Astrocyte (in vitro differentiated cells and primary cell): Measurements from ENCODE around the gene NPTXR. TPM values are rescaled to one million over a fixed set of nuclear protein-coding genes. Genes with fewer than 3 reads are reported as not detected.

Experiments used
- DNase-seq: peaks from one replicate; pipeline ENCODE4 v3.0.0-alpha.2; 2010; ENCODE audit warnings: low read depth
- FAIRE-seq: peaks from 2 replicates; lab custom pipeline; 2011; peaks lifted over from hg19 to GRCh38; lab: Jason Lieb, UNC
- H2AFZ ChIP-seq: 2 replicates; pipeline ENCODE4 v1.6.0; 2012; ENCODE audit warnings: low read depth, low read length, inconsistent platforms
- H3K27ac ChIP-seq: 2 replicates; pipeline ENCODE4 v1.5.1; 2011; ENCODE audit warnings: low read depth, low read length, inconsistent platforms
- H3K27me3 ChIP-seq: 2 replicates; pipeline ENCODE4 v1.6.0; 2011; ENCODE audit warnings: low read length, inconsistent platforms; ENCODE audit not compliant: insufficient read depth
- H3K36me3 ChIP-seq: 2 replicates; pipeline ENCODE4 v1.5.1; 2011; ENCODE audit warnings: low read length, inconsistent platforms; ENCODE audit not compliant: insufficient read depth
- H3K4me1 ChIP-seq: 2 replicates; pipeline ENCODE4 v1.5.1; 2011; ENCODE audit warnings: low read length, inconsistent platforms; ENCODE audit not compliant: insufficient read depth
- H3K4me2 ChIP-seq: 2 replicates; pipeline ENCODE4 v1.6.0; 2012; ENCODE audit warnings: low read length, inconsistent platforms
- H3K4me3 ChIP-seq: 2 replicates; pipeline ENCODE4 v1.5.1; 2011; ENCODE audit warnings: low read depth, mild to moderate bottlenecking, low read length, inconsistent platforms; ENCODE audit not compliant: insufficient read depth
- H3K79me2 ChIP-seq: 2 replicates; pipeline ENCODE4 v1.6.0; 2012; ENCODE audit warnings: mild to moderate bottlenecking, low read length, inconsistent platforms; ENCODE audit not compliant: insufficient read depth
- H3K9ac ChIP-seq: 2 replicates; pipeline ENCODE4 v1.6.0; 2012; ENCODE audit warnings: mild to moderate bottlenecking, low read length, inconsistent platforms
- H3K9me3 ChIP-seq: 2 replicates; pipeline ENCODE4 v1.5.1; 2012; ENCODE audit warnings: low read depth, mild to moderate bottlenecking, low read length, inconsistent platforms; ENCODE audit not compliant: insufficient read depth
- H4K20me1 ChIP-seq: 2 replicates; pipeline ENCODE4 v1.6.0; 2012; ENCODE audit warnings: low read length, inconsistent platforms; ENCODE audit not compliant: insufficient read depth
- H3K27ac Mint-ChIP-seq: one replicate; pipeline ENCODE4 v1.8.0; 2021; ENCODE audit warnings: mild to moderate bottlenecking, mixed read lengths; ENCODE audit not compliant: unreplicated experiment
- H3K27me3 Mint-ChIP-seq: one replicate; pipeline ENCODE4 v1.8.0; 2021; ENCODE audit warnings: low read depth, mixed read lengths; ENCODE audit not compliant: unreplicated experiment
- H3K36me3 Mint-ChIP-seq: one replicate; pipeline ENCODE4 v1.8.0; 2021; ENCODE audit warnings: low read depth, mixed read lengths; ENCODE audit not compliant: unreplicated experiment
- H3K4me1 Mint-ChIP-seq: one replicate; pipeline ENCODE4 v1.8.0; 2021; ENCODE audit warnings: low read depth, mixed read lengths; ENCODE audit not compliant: unreplicated experiment
- H3K4me3 Mint-ChIP-seq: one replicate; pipeline ENCODE4 v1.8.0; 2021; ENCODE audit warnings: mild to moderate bottlenecking, moderate library complexity, mixed read lengths; ENCODE audit not compliant: unreplicated experiment
- H3K9me3 Mint-ChIP-seq: one replicate; pipeline ENCODE4 v1.8.0; 2021; ENCODE audit warnings: mild to moderate bottlenecking, mixed read lengths; ENCODE audit not compliant: unreplicated experiment
- EZH2 ChIP-seq: IDR thresholded peaks from 2 replicates; pipeline ENCODE4 v1.6.1; 2012; ENCODE audit warnings: mild to moderate bottlenecking, low read length, inconsistent platforms; ENCODE audit not compliant: insufficient read depth
- total RNA-seq: library from RNA; stranded (reverse); gene quantifications from 2 replicates; pipeline ENCODE4 v1.2.1, GENCODE V29; 2021
- TF ChIP-seq, protein P1 (sequence below): IDR thresholded peaks from 2 replicates; pipeline ENCODE4 v1.5.1; 2011; ENCODE audit warnings: low read depth, mild to moderate bottlenecking, inconsistent platforms, low read length, moderate library complexity; ENCODE audit not compliant: insufficient read depth

The NPTXR gene
- total RNA-seq, 1 donor from 2014 or later: 5.4 TPM

DNA sequence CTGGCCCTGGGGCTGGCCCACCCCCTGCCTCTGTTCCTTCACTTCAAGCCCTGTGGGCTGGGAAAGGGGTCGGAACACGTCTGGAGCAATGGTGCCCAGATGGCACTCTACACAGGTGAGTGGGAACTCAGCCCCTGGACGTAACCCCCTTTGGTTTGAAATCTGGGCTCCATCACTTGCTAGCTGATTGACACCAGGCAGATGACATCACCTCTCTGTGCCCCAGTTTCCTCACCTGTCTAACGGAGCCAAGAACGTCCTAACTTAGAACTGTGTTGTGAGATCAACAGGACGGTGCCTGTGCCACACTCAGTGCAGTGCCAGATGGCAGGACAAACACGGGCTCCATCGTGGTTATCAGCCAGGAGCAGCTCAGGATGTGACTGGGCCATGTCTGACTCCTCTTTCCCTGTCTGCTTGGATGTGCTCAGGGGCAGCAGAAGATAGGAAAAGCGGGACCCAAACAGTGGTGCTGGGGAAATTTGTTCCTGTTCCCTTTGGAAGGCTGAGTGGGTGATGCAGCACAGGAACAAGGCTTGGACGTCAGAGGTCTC is 24.4 kb downstream of the NPTXR start:
- FAIRE-seq (no peak), DNase-seq (no peak)
- Histone ChIP-seq H3K9ac (no peak overlapping the region), H3K4me2 (no peak overlapping the region), H3K27me3 (peaks cover 15% of the 10 kb centered on the region), H3K36me3 (no peaks in the 10 kb centered on the region), H3K9me3 (no peaks in the 10 kb centered on the region), H3K4me3 (no peak overlapping the region), H3K79me2 (no peaks in the 10 kb centered on the region), H2AFZ (no peak overlapping the region), H3K4me1 (no peaks in the 10 kb centered on the region), H4K20me1 (peaks cover 3% of the 10 kb centered on the region), H3K27ac (no peak overlapping the region)
- Mint-ChIP-seq H3K4me3 (no peak overlapping the region), H3K4me1 (no peaks in the 10 kb centered on the region), H3K27ac (no peak overlapping the region), H3K36me3 (peaks cover 4% of the 10 kb centered on the region), H3K27me3 (peaks cover 65% of the 10 kb centered on the region), H3K9me3 (peaks cover 7% of the 10 kb centered on the region)
- TF ChIP-seq, protein P1, sequence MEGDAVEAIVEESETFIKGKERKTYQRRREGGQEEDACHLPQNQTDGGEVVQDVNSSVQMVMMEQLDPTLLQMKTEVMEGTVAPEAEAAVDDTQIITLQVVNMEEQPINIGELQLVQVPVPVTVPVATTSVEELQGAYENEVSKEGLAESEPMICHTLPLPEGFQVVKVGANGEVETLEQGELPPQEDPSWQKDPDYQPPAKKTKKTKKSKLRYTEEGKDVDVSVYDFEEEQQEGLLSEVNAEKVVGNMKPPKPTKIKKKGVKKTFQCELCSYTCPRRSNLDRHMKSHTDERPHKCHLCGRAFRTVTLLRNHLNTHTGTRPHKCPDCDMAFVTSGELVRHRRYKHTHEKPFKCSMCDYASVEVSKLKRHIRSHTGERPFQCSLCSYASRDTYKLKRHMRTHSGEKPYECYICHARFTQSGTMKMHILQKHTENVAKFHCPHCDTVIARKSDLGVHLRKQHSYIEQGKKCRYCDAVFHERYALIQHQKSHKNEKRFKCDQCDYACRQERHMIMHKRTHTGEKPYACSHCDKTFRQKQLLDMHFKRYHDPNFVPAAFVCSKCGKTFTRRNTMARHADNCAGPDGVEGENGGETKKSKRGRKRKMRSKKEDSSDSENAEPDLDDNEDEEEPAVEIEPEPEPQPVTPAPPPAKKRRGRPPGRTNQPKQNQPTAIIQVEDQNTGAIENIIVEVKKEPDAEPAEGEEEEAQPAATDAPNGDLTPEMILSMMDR: no peak
- no peak for TF ChIP-seq EZH2

DNA sequence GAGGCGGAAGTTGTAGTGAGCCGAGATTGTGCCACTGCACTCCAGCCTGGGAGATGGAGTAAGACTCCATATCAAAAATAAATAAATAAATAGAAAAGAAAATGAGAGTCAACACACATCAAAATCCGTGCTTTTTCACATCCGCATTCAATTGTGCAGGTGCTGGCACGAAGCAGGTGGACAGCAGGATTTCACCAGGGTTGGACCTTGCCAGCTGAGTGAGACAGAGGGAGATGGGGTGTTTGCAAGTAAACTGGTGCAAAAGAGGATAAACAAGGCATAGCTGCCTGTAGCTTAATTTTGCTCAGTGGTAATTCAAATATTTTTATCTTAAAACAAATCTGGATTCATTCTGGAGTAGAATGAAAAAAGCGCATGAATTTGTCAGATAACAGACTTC is 26.6 kb downstream of the NPTXR start:
- Mint-ChIP-seq H3K4me1 (no peaks in the 10 kb centered on the region), H3K27me3 (peaks cover 71% of the 10 kb centered on the region), H3K27ac (no peak overlapping the region), H3K4me3 (no peak overlapping the region), H3K36me3 (no peaks in the 10 kb centered on the region), H3K9me3 (peaks cover 5% of the 10 kb centered on the region)
- H3K36me3 ChIP-seq: no peaks in the 10 kb centered on the region
- DNase-seq: no peak
- H3K4me3 ChIP-seq: no peak overlapping the region
- H3K79me2 ChIP-seq: no peaks in the 10 kb centered on the region
- H3K4me2 ChIP-seq: no peak overlapping the region
- H3K27ac ChIP-seq: no peak overlapping the region
- no peaks in the 10 kb centered on the region for H3K4me1 ChIP-seq
- H3K9me3 ChIP-seq: no peaks in the 10 kb centered on the region
- no peak overlapping the region for H3K9ac ChIP-seq
- no peak for FAIRE-seq
- H4K20me1 ChIP-seq: no peaks in the 10 kb centered on the region
- no peak overlapping the region for H2AFZ ChIP-seq
- peaks cover 19% of the 10 kb centered on the region for H3K27me3 ChIP-seq
- TF ChIP-seq, protein P1: no peak
- no peak for TF ChIP-seq EZH2

DNA sequence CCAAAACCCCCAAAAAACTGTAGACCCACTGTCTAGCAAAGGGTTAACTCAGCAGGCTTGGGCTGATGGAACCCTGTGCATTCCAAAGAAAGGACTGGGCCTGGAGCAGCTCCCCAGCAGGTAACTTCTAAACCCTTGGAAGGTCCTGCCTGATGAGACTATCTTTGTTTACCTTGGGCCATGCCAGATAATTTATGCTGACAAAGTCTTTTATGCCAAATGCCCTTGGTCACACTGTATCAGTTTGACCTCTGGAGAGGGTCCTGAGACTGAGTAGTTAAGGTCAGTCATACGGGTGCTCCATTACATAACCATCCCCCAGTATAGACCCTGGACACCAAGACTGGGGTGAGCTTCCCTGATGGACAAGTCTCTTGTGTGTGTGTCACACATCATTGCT is 28.0 kb downstream of the NPTXR start:
- no peaks in the 10 kb centered on the region for H3K4me1 ChIP-seq
- H3K4me1 Mint-ChIP-seq: no peaks in the 10 kb centered on the region
- H3K27me3 Mint-ChIP-seq: peaks cover 64% of the 10 kb centered on the region
- no peak overlapping the region for H3K9ac ChIP-seq
- DNase-seq (no peak), FAIRE-seq (no peak)
- H3K4me3 Mint-ChIP-seq: no peak overlapping the region
- H2AFZ ChIP-seq: no peak overlapping the region
- H3K9me3 Mint-ChIP-seq: peaks cover 5% of the 10 kb centered on the region
- no peak overlapping the region for H3K4me3 ChIP-seq
- H3K9me3 ChIP-seq: no peaks in the 10 kb centered on the region
- TF ChIP-seq, protein P1: no peak
- TF ChIP-seq EZH2: no peak
- no peak overlapping the region for H3K27ac Mint-ChIP-seq
- H3K27ac ChIP-seq: no peak overlapping the region
- H3K79me2 ChIP-seq: no peaks in the 10 kb centered on the region
- H3K36me3 ChIP-seq: no peaks in the 10 kb centered on the region
- H4K20me1 ChIP-seq: no peaks in the 10 kb centered on the region
- H3K27me3 ChIP-seq: peaks cover 19% of the 10 kb centered on the region
- H3K36me3 Mint-ChIP-seq: no peaks in the 10 kb centered on the region
- H3K4me2 ChIP-seq: no peak overlapping the region
